Activated T-cell treated with anti-CD3 and anti-CD28 coated beads for 48 hours (primary cell): ENCODE results near the gene DTX1.

Experiments used
- DNase-seq: peaks from one replicate; pipeline ENCODE4 v3.0.0-alpha.2; 2020; ENCODE audit warnings: low read depth

The DTX1 gene

GRCh38 chr12:113071135-113072112, 14.9 kb downstream of the DTX1 start:
- DNase-seq = no peak

- DNase-seq = no peak
Measured at GRCh38 chr12:113072136-113072535, 15.6 kb downstream of the DTX1 start.

- DNase-seq = no peak
Measured at GRCh38 chr12:113073586-113073985, 17.1 kb downstream of the DTX1 start.

DNA sequence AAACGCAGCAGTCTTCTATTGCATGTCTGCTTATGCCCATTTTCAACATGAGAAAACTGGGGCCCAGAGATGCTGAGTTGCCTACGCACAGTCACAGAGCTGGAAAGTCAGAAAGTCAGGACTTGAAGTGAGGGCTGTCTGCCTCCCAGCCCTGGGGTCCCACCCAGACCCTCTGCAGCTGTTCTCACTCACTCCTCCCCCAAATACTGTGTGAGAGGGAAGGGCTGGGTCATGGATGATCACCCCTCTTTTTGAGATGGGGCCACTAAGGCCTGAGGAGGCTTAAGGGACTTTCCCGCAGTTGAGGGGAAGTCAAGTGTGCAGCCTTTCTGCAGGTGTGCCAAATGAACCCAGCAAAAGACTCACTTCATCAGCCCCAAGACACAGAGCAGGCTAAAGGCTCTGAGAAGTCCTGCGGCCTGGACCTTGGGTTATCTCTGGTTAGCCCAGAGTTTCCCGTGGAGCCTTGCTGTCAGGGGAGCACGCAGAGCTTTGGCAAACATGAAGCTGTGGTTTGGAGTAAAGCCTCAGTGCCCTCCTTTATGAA, 18.7 kb downstream of the DTX1 start:
- DNase-seq = no peak

GRCh38 chr12:113077057-113077858, 20.7 kb downstream of the DTX1 start:
- no peak for DNase-seq

DNA sequence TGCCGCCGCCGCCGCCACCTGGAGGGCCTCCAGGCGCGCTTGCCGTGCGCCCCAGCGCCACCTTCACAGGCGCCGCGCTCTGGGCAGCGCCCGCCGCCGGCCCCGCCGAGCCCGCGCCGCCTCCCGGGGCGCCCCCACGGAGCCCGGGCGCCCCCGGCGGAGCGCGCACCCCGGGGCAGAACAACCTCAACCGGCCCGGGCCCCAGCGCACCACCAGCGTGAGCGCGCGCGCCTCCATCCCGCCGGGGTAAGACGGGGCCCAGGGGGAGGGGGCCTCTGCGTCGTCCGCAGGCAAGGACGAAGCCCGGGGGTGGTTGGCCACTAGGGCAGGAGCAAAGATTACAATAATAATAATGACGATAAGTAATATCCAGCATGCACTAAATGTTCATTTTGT, 21.3 kb downstream of the DTX1 start:
- DNase-seq = no peak

- no peak for DNase-seq
Measured at GRCh38 chr12:113081873-113082272, 25.3 kb downstream of the DTX1 start.

GRCh38 chr12:113082486-113083148, 26.1 kb downstream of the DTX1 start:
- no peak for DNase-seq

DNA sequence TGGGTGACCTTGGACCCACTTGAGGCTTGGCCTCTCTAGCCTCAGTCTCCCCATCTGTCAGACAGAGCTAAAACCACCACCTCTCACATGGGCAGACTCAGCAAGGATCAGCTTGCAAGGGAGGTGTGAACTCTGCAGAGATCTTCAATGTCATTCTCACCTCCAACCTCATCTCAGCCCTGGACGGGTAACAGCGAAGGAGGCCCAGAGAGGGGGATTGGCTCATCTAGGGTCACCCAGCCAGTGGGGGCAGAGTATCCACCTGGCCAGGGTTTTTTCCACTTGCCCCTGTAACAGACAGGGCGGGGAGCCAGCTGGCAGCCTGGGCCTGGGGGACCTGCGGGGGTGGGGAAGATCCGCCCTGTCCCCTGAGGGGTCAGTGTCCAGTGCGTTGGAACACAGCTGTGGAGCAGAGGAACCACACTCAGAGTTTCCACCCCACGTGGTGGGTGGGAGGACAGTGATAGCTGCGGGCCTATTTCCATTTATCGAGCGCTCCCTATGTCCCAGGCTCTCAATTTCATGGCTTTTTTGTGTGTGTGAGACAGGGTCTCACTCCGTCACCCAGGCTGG, 27.4 kb downstream of the DTX1 start:
- DNase-seq = no peak

DNA sequence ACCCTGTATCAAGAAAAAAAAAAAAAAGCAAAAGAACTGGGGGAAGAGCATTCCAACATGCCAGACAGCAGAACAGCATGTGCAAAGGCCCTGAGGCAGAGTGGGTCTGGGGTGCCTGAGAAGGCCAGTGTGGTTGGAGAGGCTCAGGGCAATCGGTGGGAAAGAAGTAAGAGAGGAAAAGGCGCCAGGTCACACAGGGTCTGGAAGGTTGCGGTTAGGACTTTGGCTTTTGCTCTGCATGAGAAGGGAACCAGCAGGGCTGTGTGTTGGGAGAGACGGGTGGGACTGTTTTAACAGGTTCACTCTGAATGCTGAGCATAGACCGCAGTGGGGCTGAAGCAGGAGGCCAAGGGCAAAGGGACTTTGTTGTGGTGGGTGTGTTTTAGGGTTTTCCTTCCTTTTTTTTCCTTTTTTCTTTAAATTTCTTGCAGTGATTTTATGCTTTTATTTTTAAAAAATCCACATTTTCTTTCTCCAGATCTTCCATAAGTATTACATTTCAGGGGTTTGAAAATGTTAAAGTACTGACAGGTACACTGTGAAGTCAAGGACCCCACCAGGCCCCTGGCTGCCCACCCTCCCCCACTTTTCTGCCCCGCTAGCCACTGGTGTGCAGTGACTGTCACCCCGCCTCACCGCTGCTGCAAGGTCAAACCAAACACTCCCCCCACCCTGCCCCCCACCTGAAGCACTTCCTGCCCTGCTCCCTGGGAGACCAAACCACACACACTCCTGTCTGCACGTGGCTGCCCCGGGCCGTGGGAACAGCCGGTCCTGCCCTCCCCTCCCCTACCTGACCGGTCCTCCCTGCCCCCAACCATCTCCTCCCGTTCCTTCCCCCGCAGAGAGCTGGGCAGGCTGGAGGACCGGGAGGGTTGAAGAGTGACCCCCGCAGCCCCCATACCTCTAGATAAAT, 30.0 kb downstream of the DTX1 start:
- DNase-seq = no peak

- no peak for DNase-seq
Measured at GRCh38 chr12:113087193-113087592, 30.7 kb downstream of the DTX1 start.

GRCh38 chr12:113088037-113088436, 31.5 kb downstream of the DTX1 start:
- no peak for DNase-seq

- DNase-seq = peak; percentile 61
Measured at GRCh38 chr12:113088971-113089756, 32.6 kb downstream of the DTX1 start.

DNA sequence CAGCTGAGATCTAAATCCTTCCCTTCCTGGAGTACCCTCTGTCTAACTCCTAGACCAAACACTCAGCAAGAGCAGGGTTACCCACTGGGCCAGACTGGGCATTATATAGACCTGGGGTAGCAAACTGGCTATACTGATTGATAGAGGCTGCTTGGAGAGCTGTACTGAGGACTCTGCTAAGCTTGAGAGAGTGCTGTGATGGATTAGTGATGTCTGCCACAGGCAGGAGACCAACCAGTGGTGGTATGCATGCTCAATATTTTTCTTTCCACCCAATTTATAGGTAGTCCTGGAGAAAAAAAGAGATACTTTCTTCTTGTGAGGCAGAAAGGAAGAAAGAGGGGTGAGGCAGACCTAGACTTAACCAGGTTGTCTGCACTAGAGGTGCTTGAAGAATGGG, 33.3 kb downstream of the DTX1 start:
- DNase-seq = no peak

DNA sequence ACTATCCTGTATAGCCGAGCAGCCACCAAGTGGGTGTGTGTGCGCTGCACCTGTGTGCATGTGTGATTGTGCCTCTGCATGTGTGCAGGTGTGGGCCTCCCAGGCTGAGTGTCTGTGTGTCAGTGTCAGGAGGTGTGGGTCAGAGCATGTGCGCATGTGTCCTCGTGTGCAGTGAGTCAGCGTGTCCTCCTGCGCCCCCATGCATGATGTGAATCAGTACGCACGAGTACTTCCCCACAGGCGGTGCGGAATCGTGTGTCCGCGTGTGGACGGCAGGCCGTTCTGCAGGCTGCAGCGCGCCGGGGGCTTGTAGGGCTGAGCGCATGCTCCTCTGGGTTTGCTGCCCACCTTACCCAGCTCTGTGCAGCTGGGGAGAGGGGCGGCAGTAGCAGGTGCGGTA, 34.2 kb downstream of the DTX1 start:
- no peak for DNase-seq

DNA sequence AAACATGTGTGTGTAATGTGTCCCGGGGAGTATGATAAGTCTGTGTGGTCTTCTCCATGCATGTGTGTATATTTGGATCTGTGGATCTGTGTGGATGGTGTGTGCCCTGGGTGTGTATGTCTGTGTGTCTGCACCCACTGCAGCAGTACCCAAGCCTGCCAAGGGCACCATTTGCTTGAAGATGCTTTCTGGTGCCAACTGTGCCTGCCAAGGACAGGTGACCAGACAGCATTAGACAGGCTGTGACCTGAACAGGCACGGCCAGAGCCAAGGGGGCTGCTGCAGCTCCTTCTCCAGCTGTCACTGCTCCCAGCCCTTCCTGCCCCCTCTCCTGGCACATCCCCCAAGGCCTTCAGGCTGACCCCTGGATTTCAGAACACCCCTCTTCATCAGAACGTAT, 35.0 kb downstream of the DTX1 start:
- DNase-seq = no peak

DNA sequence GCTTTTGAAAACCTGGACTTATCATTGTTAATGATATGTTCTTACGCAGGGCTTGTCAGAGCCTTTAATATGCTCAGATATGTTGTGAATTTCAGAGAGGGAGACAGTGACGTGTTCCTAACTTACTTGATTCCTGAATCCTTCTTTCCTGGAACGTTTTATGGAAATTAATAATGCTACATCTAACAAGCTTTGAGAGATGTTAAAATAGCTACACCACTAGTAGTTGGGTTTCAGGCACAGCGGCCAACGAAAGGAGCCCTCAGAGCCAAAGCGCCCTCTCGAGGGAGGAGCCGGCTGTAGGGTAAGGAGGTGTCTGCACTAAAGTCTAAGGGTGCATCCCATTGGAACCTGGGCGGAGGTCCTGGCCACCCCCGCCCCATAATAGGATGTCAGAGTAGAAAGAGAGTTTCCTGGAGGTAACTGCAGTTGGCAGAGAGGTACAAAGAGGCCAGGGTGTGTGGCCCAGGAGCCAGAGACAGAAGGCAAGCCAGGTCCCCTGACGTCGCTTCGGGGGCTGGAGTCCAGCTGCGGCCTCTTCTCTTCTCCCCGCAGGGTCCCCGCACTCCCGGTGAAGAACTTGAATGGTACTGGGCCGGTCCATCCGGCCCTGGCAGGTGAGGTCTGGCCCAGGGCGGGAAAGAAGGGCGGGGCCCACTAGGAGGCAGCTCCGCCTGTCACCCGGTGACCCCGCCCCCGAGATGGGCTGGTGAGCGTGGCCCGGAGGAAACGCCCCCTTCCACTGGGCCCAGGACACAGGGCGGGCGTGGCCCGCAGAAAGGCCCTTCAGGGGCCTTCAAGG, 36.3 kb downstream of the DTX1 start:
- DNase-seq = no peak

DNA sequence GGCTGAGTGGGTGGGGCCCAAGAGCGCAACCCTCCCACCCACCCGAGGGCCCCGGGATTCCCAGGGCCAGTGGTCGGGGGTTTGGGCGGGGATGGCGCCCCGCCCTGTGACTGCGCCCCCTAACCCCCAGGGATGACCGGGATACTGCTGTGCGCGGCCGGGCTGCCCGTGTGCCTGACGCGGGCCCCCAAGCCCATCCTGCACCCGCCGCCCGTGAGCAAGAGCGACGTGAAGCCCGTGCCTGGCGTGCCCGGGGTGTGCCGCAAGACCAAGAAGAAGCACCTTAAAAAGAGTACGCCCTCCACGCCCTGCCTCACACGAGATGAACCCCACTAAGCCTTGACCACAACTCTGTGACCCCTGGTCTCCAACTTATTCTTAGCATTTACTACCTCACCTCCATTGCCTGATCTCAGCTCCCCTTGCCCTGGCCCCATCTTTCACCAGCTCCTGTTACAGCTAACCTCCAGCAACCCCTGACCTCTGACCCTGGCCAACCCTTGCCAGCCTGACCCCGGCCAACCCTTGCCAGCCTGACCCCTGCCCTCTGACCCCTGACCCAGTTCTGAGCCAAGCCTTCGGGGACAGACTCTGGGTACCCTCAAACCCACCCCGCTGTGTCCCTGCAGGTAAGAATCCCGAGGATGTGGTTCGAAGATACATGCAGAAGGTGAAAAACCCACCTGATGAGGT, 37.0 kb downstream of the DTX1 start:
- no peak for DNase-seq

GRCh38 chr12:113094738-113095137, 38.2 kb downstream of the DTX1 start:
- DNase-seq = no peak
